Vagina (tissue), 2 donors: ENCODE measurements around the gene C11orf54. TPM values are rescaled to one million over a fixed set of nuclear protein-coding genes. Genes with fewer than 3 reads are reported as not detected.

ENCODE experiments used
- DNase-seq, 2 donors: peaks; one replicate each; pipeline ENCODE4 v3.0.0-alpha.2; 2017; ENCODE audit errors: extremely low spot score in 2 of 2
- H3K27ac ChIP-seq: fragments of 200-600 bp; sonication (generic); one replicate; pipeline ENCODE4 v1.5.1; 2019
- H3K27me3 ChIP-seq: fragments of 200-600 bp; sonication (generic); one replicate; pipeline ENCODE4 v1.5.1; 2019
- H3K36me3 ChIP-seq, 2 donors: fragments of 200-600 bp; sonication (generic); one replicate each; pipeline ENCODE4 v1.5.1; 2017 to 2019
- H3K4me1 ChIP-seq: fragments of 200-600 bp; sonication (generic); one replicate; pipeline ENCODE4 v1.5.1; 2019
- H3K4me3 ChIP-seq, 2 donors: fragments of 200-600 bp; sonication (generic); 1 replicate in 1 of 2; 2 replicates in 1 of 2; pipeline ENCODE4 v1.5.1; 2016 to 2019
- H3K9me3 ChIP-seq: fragments of 200-600 bp; sonication (generic); one replicate; pipeline ENCODE4 v1.5.1; 2019
- POLR2A ChIP-seq, 2 donors: fragments of 450-650 bp; IDR thresholded peaks; one replicate each; pipeline ENCODE4 v1.6.1; 2017; ENCODE audit warnings: antibody characterized with exemption in 2 of 2, mild to moderate bottlenecking in 2 of 2, moderate library complexity in 2 of 2
- POLR2AphosphoS5 ChIP-seq, 2 donors: sonication (generic); formaldehyde crosslinking; IDR thresholded peaks; one replicate each; pipeline ENCODE4 v1.9.0; 2017; ENCODE audit warnings: antibody characterized with exemption in 2 of 2, mild to moderate bottlenecking in 2 of 2, low read depth in 1 of 2; ENCODE audit not compliant: insufficient read depth in 1 of 2
- intact Hi-C: fragments of 100-400 bp; cut with DNase I; formaldehyde crosslinking; loops from one replicate; pipeline ENCODE4 v1.15.1; 2023
- total RNA-seq: library from RNA; depleted of rRNA; stranded (reverse); fragments of >200 nt; gene quantifications from one replicate; pipeline ENCODE4 v1.2.3, GENCODE V29; 2016
- TF ChIP-seq, protein P1 (sequence below), 3 experiments: fragments of 450-650 bp in 2 of 3; fragments of 200-600 bp in 1 of 3; sonication (generic) in 1 of 3; IDR thresholded peaks; one replicate each; pipeline ENCODE4 v1.5.1; 2017 to 2019; ENCODE audit warnings: antibody characterized with exemption in 3 of 3, mild to moderate bottlenecking in 2 of 3, moderate library complexity in 2 of 3

The C11orf54 gene
- total RNA-seq, 1 donor from 2014 or later, result 19.4 TPM

DNA sequence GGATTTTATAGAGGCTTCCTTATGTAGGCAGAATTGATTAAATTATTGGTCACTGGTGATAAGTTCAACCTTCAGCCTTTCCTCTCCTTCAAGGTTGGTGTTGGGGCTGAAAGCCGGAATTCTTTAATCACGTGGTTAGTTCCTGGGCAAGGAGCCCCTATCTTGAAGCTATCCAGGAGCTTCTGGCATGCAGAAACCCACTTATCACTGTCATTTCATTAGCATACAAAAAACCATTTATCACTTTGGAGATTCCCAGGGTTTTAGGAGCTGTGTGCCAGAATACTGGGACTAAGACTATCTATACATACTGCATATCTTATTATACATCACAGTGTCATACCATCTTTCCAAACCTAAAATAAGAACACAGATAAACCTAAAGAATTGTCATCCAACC lies 24.1 kb downstream of the C11orf54 start:
- Histone ChIP-seq H3K4me3 (no peak overlapping the region), H3K27me3 (no peaks in the 10 kb centered on the region), H3K9me3 (no peaks in the 10 kb centered on the region), H3K4me1 (no peaks in the 10 kb centered on the region), H3K27ac (no peak overlapping the region), H3K36me3 (peaks cover 0 to 16% of the 10 kb centered on the region in 2 donors)
- intact Hi-C loops, result no loop called here
- DNase-seq, result no peak
- TF ChIP-seq POLR2AphosphoS5 (IDR thresholded peaks at IDR 0.05; ENCODE audit: insufficient read depth in 1 of 2, low read depth in 1 of 2) (no peak), POLR2A (IDR thresholded peaks at IDR 0.05) (no peak)
- TF ChIP-seq, protein P1, sequence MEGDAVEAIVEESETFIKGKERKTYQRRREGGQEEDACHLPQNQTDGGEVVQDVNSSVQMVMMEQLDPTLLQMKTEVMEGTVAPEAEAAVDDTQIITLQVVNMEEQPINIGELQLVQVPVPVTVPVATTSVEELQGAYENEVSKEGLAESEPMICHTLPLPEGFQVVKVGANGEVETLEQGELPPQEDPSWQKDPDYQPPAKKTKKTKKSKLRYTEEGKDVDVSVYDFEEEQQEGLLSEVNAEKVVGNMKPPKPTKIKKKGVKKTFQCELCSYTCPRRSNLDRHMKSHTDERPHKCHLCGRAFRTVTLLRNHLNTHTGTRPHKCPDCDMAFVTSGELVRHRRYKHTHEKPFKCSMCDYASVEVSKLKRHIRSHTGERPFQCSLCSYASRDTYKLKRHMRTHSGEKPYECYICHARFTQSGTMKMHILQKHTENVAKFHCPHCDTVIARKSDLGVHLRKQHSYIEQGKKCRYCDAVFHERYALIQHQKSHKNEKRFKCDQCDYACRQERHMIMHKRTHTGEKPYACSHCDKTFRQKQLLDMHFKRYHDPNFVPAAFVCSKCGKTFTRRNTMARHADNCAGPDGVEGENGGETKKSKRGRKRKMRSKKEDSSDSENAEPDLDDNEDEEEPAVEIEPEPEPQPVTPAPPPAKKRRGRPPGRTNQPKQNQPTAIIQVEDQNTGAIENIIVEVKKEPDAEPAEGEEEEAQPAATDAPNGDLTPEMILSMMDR (IDR thresholded peaks at IDR 0.05), result no peak

DNA sequence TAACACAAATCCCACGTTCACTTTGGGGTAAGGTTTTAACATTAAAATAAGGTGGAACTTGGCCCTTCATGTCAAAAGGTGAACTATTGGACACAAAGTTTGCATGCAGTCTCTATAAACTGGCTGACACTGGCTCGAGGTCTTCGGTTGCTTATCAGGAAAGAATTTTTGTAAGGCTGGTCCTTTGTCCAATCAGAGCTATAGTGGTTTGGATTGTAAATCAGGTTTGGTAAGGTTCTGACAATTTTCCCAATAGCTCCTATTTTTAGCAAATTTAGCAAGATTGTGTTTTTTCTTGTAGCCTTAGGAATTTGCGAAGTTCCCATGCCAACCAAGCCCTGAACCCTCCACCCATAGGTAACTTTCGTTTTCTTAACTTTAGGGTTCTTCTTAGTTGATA lies 25.0 kb downstream of the C11orf54 start:
- TF ChIP-seq, protein P1 (IDR thresholded peaks at IDR 0.05), result no peak
- no peak for TF ChIP-seq POLR2A (IDR thresholded peaks at IDR 0.05)
- no peak for TF ChIP-seq POLR2AphosphoS5 (IDR thresholded peaks at IDR 0.05; ENCODE audit: insufficient read depth in 1 of 2, low read depth in 1 of 2)
- peaks cover 0 to 9% of the 10 kb centered on the region in 2 donors for H3K36me3 ChIP-seq
- H3K27me3 ChIP-seq, result no peaks in the 10 kb centered on the region
- no peak for DNase-seq
- no peak overlapping the region for H3K27ac ChIP-seq
- no peak overlapping the region for H3K4me3 ChIP-seq
- H3K9me3 ChIP-seq, result no peaks in the 10 kb centered on the region
- no peaks in the 10 kb centered on the region for H3K4me1 ChIP-seq
- intact Hi-C loops, result no loop called here

DNA sequence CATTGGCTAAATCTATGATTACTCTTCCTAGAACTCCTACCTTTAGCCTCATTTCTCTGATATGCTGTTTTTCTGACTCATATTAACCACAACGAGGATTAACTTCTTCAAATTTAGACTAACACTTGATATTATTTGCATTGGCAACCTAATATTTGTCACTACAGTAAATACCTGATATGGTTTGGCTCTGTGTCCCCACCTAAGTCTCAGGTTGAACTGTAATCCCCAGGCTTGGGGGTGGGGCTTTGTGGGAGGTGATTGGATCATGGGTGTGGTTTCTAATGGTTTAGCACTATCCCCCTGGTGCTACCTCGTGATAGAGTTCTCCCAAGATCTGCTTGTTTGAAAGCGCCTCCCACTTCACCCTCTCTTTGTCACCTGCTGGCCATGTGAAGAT lies 25.5 kb downstream of the C11orf54 start:
- Histone ChIP-seq H3K36me3 (peaks cover 0 to 4% of the 10 kb centered on the region in 2 donors), H3K4me1 (no peaks in the 10 kb centered on the region), H3K9me3 (no peaks in the 10 kb centered on the region), H3K27ac (no peak overlapping the region), H3K27me3 (no peaks in the 10 kb centered on the region), H3K4me3 (no peak overlapping the region)
- intact Hi-C loops, result no loop called here
- TF ChIP-seq POLR2A (IDR thresholded peaks at IDR 0.05) (no peak), POLR2AphosphoS5 (IDR thresholded peaks at IDR 0.05; ENCODE audit: insufficient read depth in 1 of 2, low read depth in 1 of 2) (no peak)
- TF ChIP-seq, protein P1 (IDR thresholded peaks at IDR 0.05), result no peak
- no peak for DNase-seq

DNA sequence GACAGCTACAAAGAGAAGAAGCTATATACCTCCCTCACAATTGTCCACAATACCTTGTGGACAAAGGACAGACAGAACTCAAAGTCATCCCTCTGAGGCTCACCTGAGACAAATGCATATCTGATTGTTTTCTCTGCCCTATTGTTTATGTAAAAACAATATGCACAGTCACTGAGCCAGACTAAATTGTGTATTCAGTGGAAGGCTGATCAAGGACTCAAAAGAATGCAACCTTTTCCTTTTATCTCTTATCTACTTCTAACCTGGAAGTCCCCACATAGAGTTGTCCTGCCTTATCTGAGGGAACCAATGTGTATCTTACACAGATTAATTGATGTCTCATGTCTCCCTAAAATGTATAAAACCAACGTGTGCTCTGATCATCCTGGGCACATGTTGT lies 28.7 kb downstream of the C11orf54 start:
- no peaks in the 10 kb centered on the region for H3K27me3 ChIP-seq
- DNase-seq, result no peak
- no peaks in the 10 kb centered on the region for H3K4me1 ChIP-seq
- intact Hi-C loops, result no loop called here
- no peak overlapping the region for H3K27ac ChIP-seq
- H3K4me3 ChIP-seq, result no peak overlapping the region
- H3K9me3 ChIP-seq, result no peaks in the 10 kb centered on the region
- no peaks in the 10 kb centered on the region for H3K36me3 ChIP-seq
- TF ChIP-seq POLR2A (IDR thresholded peaks at IDR 0.05) (no peak), POLR2AphosphoS5 (IDR thresholded peaks at IDR 0.05; ENCODE audit: insufficient read depth in 1 of 2, low read depth in 1 of 2) (no peak)
- TF ChIP-seq, protein P1 (IDR thresholded peaks at IDR 0.05), result no peak

DNA sequence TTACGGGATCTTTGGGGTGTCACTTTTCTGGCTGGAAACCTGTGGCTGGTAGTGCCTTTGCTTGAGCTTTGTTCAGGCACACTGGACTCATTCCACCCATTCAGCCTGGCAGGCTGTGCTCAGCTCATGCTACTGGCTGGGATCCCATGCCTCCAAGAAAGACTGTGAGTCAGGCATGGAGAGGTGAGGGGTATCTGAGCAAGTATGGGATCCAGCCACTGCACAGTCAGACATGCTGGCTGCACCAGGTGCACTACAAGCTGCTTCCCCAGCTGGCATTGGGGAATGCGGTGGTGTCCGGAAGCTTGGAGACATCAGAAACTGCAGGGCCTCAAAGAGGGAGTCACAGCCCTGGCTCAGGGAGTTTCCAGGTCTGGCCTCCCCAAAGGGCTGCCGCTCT lies 30.7 kb downstream of the C11orf54 start:
- no peaks in the 10 kb centered on the region for H3K9me3 ChIP-seq
- no peak overlapping the region for H3K4me3 ChIP-seq
- no peaks in the 10 kb centered on the region for H3K27me3 ChIP-seq
- no peaks in the 10 kb centered on the region for H3K4me1 ChIP-seq
- intact Hi-C loops, result no loop called here
- no peak for TF ChIP-seq POLR2A (IDR thresholded peaks at IDR 0.05)
- TF ChIP-seq, protein P1 (IDR thresholded peaks at IDR 0.05), result no peak
- no peak for TF ChIP-seq POLR2AphosphoS5 (IDR thresholded peaks at IDR 0.05; ENCODE audit: insufficient read depth in 1 of 2, low read depth in 1 of 2)
- no peak for DNase-seq
- H3K27ac ChIP-seq, result no peak overlapping the region
- no peaks in the 10 kb centered on the region for H3K36me3 ChIP-seq
